Activated naive CD8-positive, alpha-beta T cell (primary cell): Measurements from ENCODE around the gene KIN.
"Not testable (repeated sequence)": the region's sequence is repeated elsewhere in the genome, so short reads cannot be mapped to it uniquely, and the experiment has no call there.

Source experiments
- H3K27ac Mint-ChIP-seq: one replicate; pipeline ENCODE4 v1.8.0; 2021; ENCODE audit warnings: mixed read lengths
- H3K27me3 Mint-ChIP-seq: one replicate; pipeline ENCODE4 v1.8.0; 2021; ENCODE audit warnings: mixed read lengths
- H3K36me3 Mint-ChIP-seq: one replicate; pipeline ENCODE4 v1.8.0; 2021; ENCODE audit warnings: mixed read lengths
- H3K4me1 Mint-ChIP-seq: one replicate; pipeline ENCODE4 v1.8.0; 2021; ENCODE audit warnings: low read depth, mixed read lengths
- H3K4me3 Mint-ChIP-seq: one replicate; pipeline ENCODE4 v1.8.0; 2021; ENCODE audit warnings: mild to moderate bottlenecking, mixed read lengths
- H3K9me3 Mint-ChIP-seq: one replicate; pipeline ENCODE4 v1.8.0; 2021; ENCODE audit warnings: low read depth, mixed read lengths

The KIN gene

GRCh38 chr10:7720478-7720877, 67.3 kb downstream of the KIN start:
- no peaks in the 10 kb centered on the region for H3K9me3 Mint-ChIP-seq
- peaks cover 4% of the 10 kb centered on the region for H3K36me3 Mint-ChIP-seq
- no peak overlapping the region for H3K4me3 Mint-ChIP-seq
- H3K27me3 Mint-ChIP-seq, result peaks cover 1% of the 10 kb centered on the region
- H3K27ac Mint-ChIP-seq, result no peak overlapping the region
- no peaks in the 10 kb centered on the region for H3K4me1 Mint-ChIP-seq

GRCh38 chr10:7718685-7719084, 69.1 kb downstream of the KIN start:
- H3K27ac Mint-ChIP-seq, result no peak overlapping the region
- H3K9me3 Mint-ChIP-seq, result no peaks in the 10 kb centered on the region
- H3K4me1 Mint-ChIP-seq, result no peaks in the 10 kb centered on the region
- H3K36me3 Mint-ChIP-seq, result peaks cover 4% of the 10 kb centered on the region
- no peaks in the 10 kb centered on the region for H3K27me3 Mint-ChIP-seq
- no peak overlapping the region for H3K4me3 Mint-ChIP-seq

GRCh38 chr10:7717767-7718166, 70.0 kb downstream of the KIN start:
- Mint-ChIP-seq H3K4me3 (no peak overlapping the region), H3K9me3 (no peaks in the 10 kb centered on the region), H3K4me1 (no peaks in the 10 kb centered on the region), H3K27ac (no peak overlapping the region), H3K36me3 (peaks cover 2% of the 10 kb centered on the region), H3K27me3 (peaks cover 3% of the 10 kb centered on the region)

GRCh38 chr10:7715515-7715914, 72.3 kb downstream of the KIN start:
- Mint-ChIP-seq H3K27ac (no peak overlapping the region), H3K4me3 (no peak overlapping the region), H3K4me1 (no peaks in the 10 kb centered on the region), H3K27me3 (peaks cover 7% of the 10 kb centered on the region), H3K9me3 (no peaks in the 10 kb centered on the region), H3K36me3 (peaks cover 2% of the 10 kb centered on the region)

- not testable (repeated sequence) for H3K36me3 Mint-ChIP-seq, H3K4me3 Mint-ChIP-seq, H3K27me3 Mint-ChIP-seq, H3K27ac Mint-ChIP-seq, H3K9me3 Mint-ChIP-seq, H3K4me1 Mint-ChIP-seq
Observed at GRCh38 chr10:7711075-7711474, 76.7 kb downstream of the KIN start.

DNA sequence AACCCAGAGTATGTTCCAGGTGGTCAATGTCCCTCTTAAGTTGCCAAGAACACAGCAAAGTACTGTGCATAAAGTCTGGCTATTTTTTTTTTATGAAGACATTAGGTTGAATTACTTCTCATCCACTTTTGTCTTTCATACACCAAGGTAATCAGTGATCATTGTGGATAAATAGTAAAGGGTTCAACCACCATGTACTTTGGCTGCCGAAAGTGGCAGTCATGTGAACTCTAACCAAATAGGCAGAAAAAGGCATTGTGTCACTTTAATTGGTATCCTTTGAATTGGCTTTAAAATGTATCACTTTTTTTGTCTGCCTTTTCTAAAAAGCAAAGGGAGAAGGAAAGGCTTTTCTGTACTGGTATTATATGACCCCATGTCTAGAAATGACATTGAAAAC, 77.3 kb downstream of the KIN start:
- Mint-ChIP-seq H3K4me3 (no peak overlapping the region), H3K36me3 (no peaks in the 10 kb centered on the region), H3K27ac (no peak overlapping the region), H3K9me3 (no peaks in the 10 kb centered on the region), H3K27me3 (peaks cover 8% of the 10 kb centered on the region), H3K4me1 (no peaks in the 10 kb centered on the region)

DNA sequence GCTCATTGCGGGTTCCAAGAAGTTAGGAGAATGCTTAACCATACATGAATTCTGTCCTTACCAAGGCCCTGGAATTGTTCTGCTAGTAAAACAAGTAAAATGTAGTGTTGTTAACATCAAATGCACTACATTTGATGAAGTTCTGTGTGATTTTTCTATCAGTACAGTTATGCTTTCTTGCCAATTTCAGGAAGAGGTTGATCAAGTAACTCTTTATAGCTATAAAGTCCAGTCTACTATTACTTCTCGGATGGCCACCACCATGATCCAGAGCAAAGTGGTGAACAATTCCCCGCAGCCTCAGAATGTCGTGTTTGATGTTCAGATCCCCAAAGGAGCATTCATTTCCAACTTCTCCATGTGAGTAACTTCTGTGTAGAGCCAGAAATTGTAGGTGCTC, 79.0 kb downstream of the KIN start:
- H3K27me3 Mint-ChIP-seq, result peaks cover 12% of the 10 kb centered on the region
- no peaks in the 10 kb centered on the region for H3K4me1 Mint-ChIP-seq
- H3K27ac Mint-ChIP-seq, result no peak overlapping the region
- no peak overlapping the region for H3K4me3 Mint-ChIP-seq
- H3K36me3 Mint-ChIP-seq, result no peaks in the 10 kb centered on the region
- no peaks in the 10 kb centered on the region for H3K9me3 Mint-ChIP-seq

DNA sequence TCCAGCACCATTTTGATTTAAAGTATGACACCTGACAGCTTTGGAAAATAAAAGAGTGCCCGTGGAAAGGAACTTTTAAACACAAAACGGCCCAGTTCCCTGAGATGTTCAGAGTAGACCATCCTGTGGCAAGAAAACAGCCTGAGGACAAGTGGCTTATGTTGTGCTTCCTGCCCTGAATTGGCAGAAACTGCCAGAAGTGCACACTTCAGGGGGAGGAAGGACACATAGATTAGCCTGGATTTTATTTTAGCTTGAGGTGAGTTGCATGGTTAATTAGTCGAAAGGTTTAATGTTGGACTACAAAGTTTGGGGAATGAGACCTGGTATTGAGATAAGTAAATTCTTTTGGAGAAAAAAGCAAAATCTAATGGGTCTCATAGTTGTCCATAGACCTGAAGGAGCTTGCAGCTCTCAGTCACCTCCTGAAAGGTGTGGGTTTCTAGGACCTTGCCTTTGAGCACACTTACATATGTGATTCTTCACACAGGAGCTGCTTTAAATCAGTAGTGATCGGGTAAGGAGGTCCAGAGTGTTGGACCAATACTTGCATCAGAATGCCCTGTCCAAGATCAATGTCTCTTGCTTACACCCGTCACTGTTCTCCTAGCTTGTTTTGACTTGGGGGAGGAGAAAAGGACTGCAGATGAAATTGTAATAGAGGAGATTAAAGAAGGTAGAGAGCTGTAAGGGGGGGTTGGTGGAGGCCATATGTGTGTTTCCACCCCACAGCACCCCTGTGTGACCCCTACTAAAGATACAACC, 79.8 kb downstream of the KIN start:
- Mint-ChIP-seq H3K4me1 (no peaks in the 10 kb centered on the region), H3K27me3 (peaks cover 14% of the 10 kb centered on the region), H3K36me3 (no peaks in the 10 kb centered on the region), H3K9me3 (no peaks in the 10 kb centered on the region), H3K27ac (no peak overlapping the region), H3K4me3 (no peak overlapping the region)

- no peak overlapping the region for H3K27ac Mint-ChIP-seq
- H3K9me3 Mint-ChIP-seq, result no peaks in the 10 kb centered on the region
- H3K4me3 Mint-ChIP-seq, result no peak overlapping the region
- peaks cover 21% of the 10 kb centered on the region for H3K27me3 Mint-ChIP-seq
- H3K36me3 Mint-ChIP-seq, result no peaks in the 10 kb centered on the region
- H3K4me1 Mint-ChIP-seq, result no peaks in the 10 kb centered on the region
Observed at GRCh38 chr10:7707102-7707501, 80.7 kb downstream of the KIN start.

- H3K4me1 Mint-ChIP-seq, result no peaks in the 10 kb centered on the region
- no peak overlapping the region for H3K27ac Mint-ChIP-seq
- no peaks in the 10 kb centered on the region for H3K9me3 Mint-ChIP-seq
- H3K36me3 Mint-ChIP-seq, result no peaks in the 10 kb centered on the region
- H3K4me3 Mint-ChIP-seq, result no peak overlapping the region
- peaks cover 24% of the 10 kb centered on the region for H3K27me3 Mint-ChIP-seq
Observed at GRCh38 chr10:7706534-7707073, 81.2 kb downstream of the KIN start.

- peaks cover 24% of the 10 kb centered on the region for H3K27me3 Mint-ChIP-seq
- H3K9me3 Mint-ChIP-seq, result no peaks in the 10 kb centered on the region
- no peaks in the 10 kb centered on the region for H3K36me3 Mint-ChIP-seq
- no peaks in the 10 kb centered on the region for H3K4me1 Mint-ChIP-seq
- no peak overlapping the region for H3K27ac Mint-ChIP-seq
- H3K4me3 Mint-ChIP-seq, result no peak overlapping the region
Observed at GRCh38 chr10:7705341-7705740, 82.5 kb downstream of the KIN start.

DNA sequence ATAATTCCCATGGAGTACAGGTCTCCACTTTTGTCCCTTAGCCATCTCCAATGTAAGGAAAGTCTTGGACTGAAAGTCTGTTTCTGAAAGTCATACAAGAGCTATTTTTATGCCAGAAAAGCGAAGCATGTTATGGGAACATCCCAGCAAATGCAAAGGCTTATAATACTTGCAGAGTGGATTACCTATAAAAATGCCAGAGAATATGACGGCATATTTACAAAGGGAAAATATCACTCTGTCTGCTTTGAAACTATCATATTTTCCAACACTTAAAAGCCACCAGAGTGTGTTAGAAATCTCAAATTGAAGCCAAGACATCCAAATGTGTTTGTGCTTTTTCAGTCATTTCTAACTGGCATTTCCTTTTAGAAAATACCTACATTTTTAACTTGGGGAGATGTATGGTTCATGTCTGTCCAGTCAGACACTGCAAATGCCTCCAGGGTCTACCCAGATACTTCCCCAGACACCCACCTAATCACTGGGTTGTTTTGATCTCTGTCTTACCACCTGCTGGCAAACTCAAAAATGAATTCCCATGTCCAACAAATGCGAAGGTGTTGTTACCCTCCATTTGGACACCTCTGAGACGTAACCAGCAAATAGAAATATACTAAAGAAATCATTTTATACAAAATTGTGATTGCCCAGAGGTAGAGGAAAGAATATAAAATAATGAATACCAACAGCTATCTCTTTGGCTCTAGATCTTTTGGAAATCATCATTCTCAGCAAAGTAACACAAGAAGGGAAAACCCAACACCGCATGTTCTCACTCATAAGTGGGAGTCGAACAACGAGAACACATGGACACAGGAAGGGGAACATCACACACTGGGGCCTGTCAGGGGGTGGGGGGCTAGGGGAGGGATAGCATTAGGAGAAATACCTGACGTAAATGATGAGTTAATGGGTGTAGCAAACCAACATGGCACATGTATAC, 83.4 kb downstream of the KIN start:
- Mint-ChIP-seq H3K36me3 (no peaks in the 10 kb centered on the region), H3K27ac (no peak overlapping the region), H3K27me3 (peaks cover 28% of the 10 kb centered on the region), H3K9me3 (no peaks in the 10 kb centered on the region), H3K4me1 (no peaks in the 10 kb centered on the region), H3K4me3 (no peak overlapping the region)

GRCh38 chr10:7703140-7703539, 84.7 kb downstream of the KIN start, which contains the start of gene ITIH2:
TSS of gene ITIH2 (plus strand) at chr10:7703316. CDS start at chr10:7703435, 119 bp downstream.
- no peak within 1 kb of the TSS for H3K27ac Mint-ChIP-seq
- no peaks in the 10 kb centered on the region for H3K4me1 Mint-ChIP-seq
- H3K36me3 Mint-ChIP-seq, result no peaks in the 10 kb centered on the region
- H3K27me3 Mint-ChIP-seq, result peaks cover 33% of the 10 kb centered on the region
- no peaks in the 10 kb centered on the region for H3K9me3 Mint-ChIP-seq
- no peak within 1 kb of the TSS for H3K4me3 Mint-ChIP-seq

DNA sequence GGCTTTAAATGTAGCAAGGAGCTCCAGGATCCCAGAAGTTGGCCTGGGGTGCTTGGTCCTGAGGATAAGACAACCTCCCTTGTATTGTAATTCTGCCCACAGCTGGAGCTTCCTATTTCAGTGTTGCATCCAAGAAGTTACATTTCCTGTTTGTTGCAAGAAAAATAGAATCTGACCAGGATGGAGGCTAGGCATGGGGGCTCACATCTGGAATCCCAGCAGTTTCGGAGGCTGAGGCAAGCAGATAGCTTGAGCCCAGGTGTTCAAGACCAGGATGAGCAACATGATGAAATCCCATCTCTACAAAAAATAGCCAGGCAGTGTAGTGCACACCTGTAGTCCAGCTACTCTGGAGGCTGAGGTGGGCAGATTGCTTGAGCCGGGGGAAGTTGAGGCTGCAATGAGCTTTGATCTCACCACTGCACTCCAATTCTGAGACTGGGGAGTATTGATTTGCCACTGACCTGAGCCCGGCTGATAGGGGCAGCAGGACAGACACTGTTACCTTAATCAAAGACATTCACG, 85.4 kb downstream of the KIN start:
- no peak overlapping the region for H3K27ac Mint-ChIP-seq
- no peaks in the 10 kb centered on the region for H3K4me1 Mint-ChIP-seq
- H3K36me3 Mint-ChIP-seq, result no peaks in the 10 kb centered on the region
- no peak overlapping the region for H3K4me3 Mint-ChIP-seq
- no peaks in the 10 kb centered on the region for H3K9me3 Mint-ChIP-seq
- peaks cover 33% of the 10 kb centered on the region for H3K27me3 Mint-ChIP-seq

GRCh38 chr10:7701158-7701742, 86.5 kb downstream of the KIN start:
- no peak overlapping the region for H3K4me3 Mint-ChIP-seq
- H3K27ac Mint-ChIP-seq, result no peak overlapping the region
- peaks cover 33% of the 10 kb centered on the region for H3K27me3 Mint-ChIP-seq

More at GRCh38 chr10:7701158-7701742, 86.5 kb downstream of the KIN start:
- Mint-ChIP-seq H3K4me1 (no peaks in the 10 kb centered on the region), H3K36me3 (no peaks in the 10 kb centered on the region), H3K9me3 (no peaks in the 10 kb centered on the region)
